ENCODE measurements around the gene AOAH.
"Not testable (repeated sequence)": the region's sequence is repeated elsewhere in the genome, so short reads cannot be mapped to it uniquely, and the experiment has no call there.

Gene AOAH

GRCh38 chr7:36514289-36515243 lies 209.7 kb downstream of the AOAH start:
- H3K9ac ChIP-seq (ENCODE audit: low read depth, low read length) = no peak overlapping the region
- H3K27me3 ChIP-seq (ENCODE audit: insufficient read depth, low read length) = no peaks in the 10 kb centered on the region
- no peaks in the 10 kb centered on the region for H3K4me1 ChIP-seq (ENCODE audit: insufficient read depth, low read length)
- no peak overlapping the region for H3K4me3 ChIP-seq (ENCODE audit: low read length)
- no peaks in the 10 kb centered on the region for H3K36me3 ChIP-seq (ENCODE audit: insufficient read depth, low read length)
- no peak overlapping the region for H3K27ac ChIP-seq (ENCODE audit: low read depth, low read length)
- H3K9me3 ChIP-seq (ENCODE audit: insufficient read depth, low read depth, low read length) = no peaks in the 10 kb centered on the region
- WGBS = 90% methylated on average over 10 of the region's 10 CpGs

GRCh38 chr7:36513393-36513792 lies 210.9 kb downstream of the AOAH start:
- Histone ChIP-seq H3K4me3 (ENCODE audit: low read length) (no peak overlapping the region), H3K4me1 (ENCODE audit: insufficient read depth, low read length) (no peaks in the 10 kb centered on the region), H3K9ac (ENCODE audit: low read depth, low read length) (no peak overlapping the region), H3K27me3 (ENCODE audit: insufficient read depth, low read length) (no peaks in the 10 kb centered on the region), H3K9me3 (ENCODE audit: insufficient read depth, low read depth, low read length) (no peaks in the 10 kb centered on the region), H3K36me3 (ENCODE audit: insufficient read depth, low read length) (no peaks in the 10 kb centered on the region), H3K27ac (ENCODE audit: low read depth, low read length) (no peak overlapping the region)
- 94% methylated on average over 10 of the region's 10 CpGs for WGBS

- Histone ChIP-seq H3K4me1 (ENCODE audit: insufficient read depth, low read length) (no peaks in the 10 kb centered on the region; the same call in 1 of the 2 replicates), H3K9ac (ENCODE audit: low read depth, low read length) (no peak overlapping the region), H3K27me3 (ENCODE audit: insufficient read depth, low read length) (no peaks in the 10 kb centered on the region), H3K4me3 (ENCODE audit: low read length) (no peak overlapping the region), H3K9me3 (ENCODE audit: insufficient read depth, low read depth, low read length) (no peaks in the 10 kb centered on the region), H3K36me3 (ENCODE audit: insufficient read depth, low read length) (no peaks in the 10 kb centered on the region), H3K27ac (ENCODE audit: low read depth, low read length) (no peak overlapping the region)
- WGBS = 84% methylated on average over 4 of the region's 4 CpGs
These were observed 211.7 kb downstream of the AOAH start for GRCh38 chr7:36512616-36513015.

- WGBS = 90% methylated on average over 9 of the region's 9 CpGs
- H3K9ac ChIP-seq (ENCODE audit: low read depth, low read length) = no peak overlapping the region
These were observed 214.3 kb downstream of the AOAH start for GRCh38 chr7:36509962-36510361.

GRCh38 chr7:36507475-36508440 lies 216.5 kb downstream of the AOAH start:
- no peak overlapping the region for H3K27ac ChIP-seq (ENCODE audit: low read depth, low read length)
- WGBS = 81% methylated on average over 8 of the region's 9 CpGs
- no peaks in the 10 kb centered on the region for H3K9me3 ChIP-seq (ENCODE audit: insufficient read depth, low read depth, low read length)
- no peaks in the 10 kb centered on the region for H3K36me3 ChIP-seq (ENCODE audit: insufficient read depth, low read length)
- H3K4me1 ChIP-seq (ENCODE audit: insufficient read depth, low read length) = no peaks in the 10 kb centered on the region; the same call in 1 of the 2 replicates
- H3K9ac ChIP-seq (ENCODE audit: low read depth, low read length) = no peak overlapping the region
- no peaks in the 10 kb centered on the region for H3K27me3 ChIP-seq (ENCODE audit: insufficient read depth, low read length)
- no peak overlapping the region for H3K4me3 ChIP-seq (ENCODE audit: low read length)

More at GRCh38 chr7:36509962-36510361, 214.3 kb downstream of the AOAH start:
- Histone ChIP-seq H3K27me3 (ENCODE audit: insufficient read depth, low read length) (no peaks in the 10 kb centered on the region), H3K4me1 (ENCODE audit: insufficient read depth, low read length) (no peaks in the 10 kb centered on the region; the same call in 1 of the 2 replicates), H3K4me3 (ENCODE audit: low read length) (no peak overlapping the region), H3K27ac (ENCODE audit: low read depth, low read length) (no peak overlapping the region), H3K9me3 (ENCODE audit: insufficient read depth, low read depth, low read length) (no peaks in the 10 kb centered on the region), H3K36me3 (ENCODE audit: insufficient read depth, low read length) (no peaks in the 10 kb centered on the region)

- WGBS = 91% methylated on average over 3 of the region's 3 CpGs
- H3K4me1 ChIP-seq (ENCODE audit: insufficient read depth, low read length) = no peaks in the 10 kb centered on the region; the same call in 1 of the 2 replicates
- no peak overlapping the region for H3K9ac ChIP-seq (ENCODE audit: low read depth, low read length)
- H3K27ac ChIP-seq (ENCODE audit: low read depth, low read length) = no peak overlapping the region
- H3K9me3 ChIP-seq (ENCODE audit: insufficient read depth, low read depth, low read length) = no peaks in the 10 kb centered on the region
- H3K4me3 ChIP-seq (ENCODE audit: low read length) = no peak overlapping the region
- H3K27me3 ChIP-seq (ENCODE audit: insufficient read depth, low read length) = no peaks in the 10 kb centered on the region
- no peaks in the 10 kb centered on the region for H3K36me3 ChIP-seq (ENCODE audit: insufficient read depth, low read length)
These were observed 217.5 kb downstream of the AOAH start for GRCh38 chr7:36506820-36507219.

- H3K27me3 ChIP-seq (ENCODE audit: insufficient read depth, low read length) = no peaks in the 10 kb centered on the region
- H3K4me3 ChIP-seq (ENCODE audit: low read length) = no peak overlapping the region
- WGBS = 92% methylated on average over 7 of the region's 7 CpGs
- H3K27ac ChIP-seq (ENCODE audit: low read depth, low read length) = no peak overlapping the region
- H3K36me3 ChIP-seq (ENCODE audit: insufficient read depth, low read length) = no peaks in the 10 kb centered on the region
- no peaks in the 10 kb centered on the region; the same call in 1 of the 2 replicates for H3K4me1 ChIP-seq (ENCODE audit: insufficient read depth, low read length)
- no peak overlapping the region for H3K9ac ChIP-seq (ENCODE audit: low read depth, low read length)
- no peaks in the 10 kb centered on the region for H3K9me3 ChIP-seq (ENCODE audit: insufficient read depth, low read depth, low read length)
These were observed 218.0 kb downstream of the AOAH start for GRCh38 chr7:36506130-36506798.

- not testable (repeated sequence) for H3K4me3 ChIP-seq (ENCODE audit: low read length); H3K9me3 ChIP-seq (ENCODE audit: insufficient read depth, low read depth, low read length); H3K4me1 ChIP-seq (ENCODE audit: insufficient read depth, low read length); H3K27ac ChIP-seq (ENCODE audit: low read depth, low read length); H3K9ac ChIP-seq (ENCODE audit: low read depth, low read length); H3K36me3 ChIP-seq (ENCODE audit: insufficient read depth, low read length); H3K27me3 ChIP-seq (ENCODE audit: insufficient read depth, low read length)
- 96% methylated on average over 5 of the region's 5 CpGs for WGBS
These were observed 219.7 kb downstream of the AOAH start for GRCh38 chr7:36504617-36505016.

GRCh38 chr7:36504216-36504615 lies 220.1 kb downstream of the AOAH start:
- not testable (repeated sequence) for H3K27me3 ChIP-seq (ENCODE audit: insufficient read depth, low read length); H3K4me1 ChIP-seq (ENCODE audit: insufficient read depth, low read length); H3K9ac ChIP-seq (ENCODE audit: low read depth, low read length); H3K4me3 ChIP-seq (ENCODE audit: low read length); H3K27ac ChIP-seq (ENCODE audit: low read depth, low read length); H3K9me3 ChIP-seq (ENCODE audit: insufficient read depth, low read depth, low read length); H3K36me3 ChIP-seq (ENCODE audit: insufficient read depth, low read length)
- 96% methylated on average over 17 of the region's 17 CpGs for WGBS

GRCh38 chr7:36497775-36498174 lies 226.5 kb downstream of the AOAH start:
- WGBS = 86% methylated on average over 4 of the region's 4 CpGs
- Histone ChIP-seq H3K4me3 (ENCODE audit: low read length) (no peak overlapping the region), H3K4me1 (ENCODE audit: insufficient read depth, low read length) (no peaks in the 10 kb centered on the region), H3K27ac (ENCODE audit: low read depth, low read length) (no peak overlapping the region), H3K9me3 (ENCODE audit: insufficient read depth, low read depth, low read length) (no peaks in the 10 kb centered on the region), H3K36me3 (ENCODE audit: insufficient read depth, low read length) (no peaks in the 10 kb centered on the region), H3K27me3 (ENCODE audit: insufficient read depth, low read length) (no peaks in the 10 kb centered on the region), H3K9ac (ENCODE audit: low read depth, low read length) (no peak overlapping the region)

Measured in HUES64 (cell line).